Activated CD4-positive, alpha-beta T cell treated with anti-CD3 and anti-CD28 coated beads, Interleukin-2, Interleukin-6, amounts not matched to agents 100 ng/mL and 50 ng/mL, durations not matched to agents 16 hours and 8 hours (primary cell): Measurements from ENCODE around the gene MMP3.

ENCODE experiments used
- DNase-seq: peaks from one replicate; pipeline ENCODE4 v3.0.0-alpha.2; 2020

The MMP3 gene

GRCh38 chr11:102788334-102788995, 54.9 kb downstream of the MMP3 start:
- DNase-seq = no peak
